PC-3 (cell line): ENCODE results near the gene CDH16.

Experiments used
- CTCF ChIP-seq: fragments of 300-600 bp; sonication (generic); conservative IDR thresholded peaks from 2 replicates; pipeline ENCODE4 v1.5.1; 2017; ENCODE audit warnings: antibody characterized with exemption, low read depth, mild to moderate bottlenecking, low read length
- EZH2 ChIP-seq: fragments of 300-600 bp; sonication (generic); IDR thresholded peaks from one replicate; pipeline ENCODE4 v1.6.1; 2017; ENCODE audit warnings: antibody characterized with exemption, mild to moderate bottlenecking, low read length; ENCODE audit not compliant: unreplicated experiment
- EZH2phosphoT487 ChIP-seq: fragments of 300-600 bp; sonication (generic); IDR thresholded peaks from 2 replicates; pipeline ENCODE4 v1.6.1; 2018; ENCODE audit warnings: mild to moderate bottlenecking, antibody characterized with exemption, low read length, borderline replicate concordance

- TF ChIP-seq CTCF (no peak), EZH2phosphoT487 (no peak), EZH2 (no peak)
Observed at GRCh38 chr16:66949472-66949871, 30.8 kb upstream of the CDH16 start.
